ENCODE data around the gene METTL25. TPM values are rescaled to one million over a fixed set of nuclear protein-coding genes. Genes with fewer than 3 reads are reported as not detected.

METTL25 gene
- polyA plus RNA-seq, 4 donors: 14.0 to 18.6 (median 16.6) TPM

DNA sequence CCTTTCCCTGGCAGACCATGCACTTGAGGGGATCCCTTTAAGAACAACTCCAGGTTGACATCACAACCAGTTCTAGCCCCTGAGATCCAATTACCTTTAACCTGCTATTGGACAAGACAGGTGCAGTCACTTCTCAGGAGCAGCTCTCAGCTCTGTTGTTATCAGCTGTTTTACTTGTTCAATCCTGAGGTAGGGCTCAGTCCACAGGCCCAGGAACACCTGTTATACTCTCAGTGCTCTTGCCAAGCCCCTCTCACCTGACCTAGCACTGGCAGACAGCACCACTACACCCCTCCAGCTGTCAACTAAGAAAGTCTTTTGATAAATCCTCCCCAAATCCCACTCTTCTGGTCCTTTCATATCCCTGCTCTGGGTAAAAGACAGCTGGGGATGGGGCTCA lies 164.4 kb downstream of the METTL25 start:
- no peak for DNase-seq (ENCODE audit: low read depth in 4 of 4, low spot score in 2 of 4)

DNA sequence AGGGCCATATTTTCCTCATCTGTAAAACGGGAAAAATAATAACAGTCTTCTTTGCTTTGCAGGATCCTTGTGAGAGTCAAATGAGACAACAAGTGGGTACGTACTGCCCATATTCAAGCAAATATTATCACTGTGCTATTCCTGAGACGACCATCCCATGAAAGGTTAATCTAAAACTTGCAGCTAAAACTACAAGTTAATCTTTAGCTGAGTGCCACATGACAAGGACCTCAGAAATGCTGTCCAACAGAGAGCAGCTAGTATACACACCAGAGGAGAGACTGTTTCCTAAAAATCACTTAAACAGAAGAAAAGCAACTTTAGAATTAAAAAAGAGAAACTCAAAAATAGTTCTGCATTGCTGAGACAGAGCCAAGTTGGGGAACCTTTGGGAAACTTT lies 165.7 kb downstream of the METTL25 start:
- DNase-seq (ENCODE audit: low read depth in 4 of 4, low spot score in 2 of 4): no peak

DNA sequence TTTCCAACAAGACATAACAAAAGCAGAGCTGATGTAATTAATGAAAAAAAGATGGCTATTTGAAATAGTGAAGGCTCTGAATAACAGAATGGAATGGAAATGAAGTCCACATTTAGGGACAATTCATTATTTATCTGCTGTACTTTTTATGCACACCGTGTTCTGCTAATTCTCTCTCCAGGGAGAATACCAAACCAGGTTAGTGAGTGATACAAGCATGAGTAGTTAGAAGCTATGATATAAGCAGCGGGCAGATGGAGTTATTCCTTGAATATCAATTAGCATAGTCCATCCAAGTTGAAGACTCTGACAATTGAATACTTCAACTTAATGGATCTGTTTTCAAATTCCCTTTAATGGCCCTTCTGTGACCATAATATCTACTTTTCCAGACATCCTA lies 166.3 kb downstream of the METTL25 start:
- DNase-seq (ENCODE audit: low read depth in 4 of 4, low spot score in 2 of 4): no peak

DNA sequence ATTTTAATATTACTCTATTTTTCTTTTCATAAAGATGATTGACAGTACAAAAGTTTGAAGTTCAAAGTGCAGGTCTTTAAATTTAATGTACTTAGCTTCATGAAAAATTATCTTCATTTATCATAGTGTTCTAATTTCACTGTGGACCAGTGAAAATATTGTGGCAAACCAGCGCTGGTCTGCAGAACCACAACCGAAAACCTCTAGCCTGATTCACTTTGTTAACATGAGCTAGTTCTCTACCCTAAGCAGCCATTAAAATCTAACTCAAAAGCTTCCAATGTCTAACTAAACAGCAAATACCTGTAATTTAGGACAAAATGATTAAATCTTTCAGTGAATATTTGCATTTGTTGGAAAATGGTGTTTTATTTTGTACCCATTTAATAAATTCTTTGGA lies 167.3 kb downstream of the METTL25 start:
- no peak for DNase-seq (ENCODE audit: low read depth in 4 of 4, low spot score in 2 of 4)

DNA sequence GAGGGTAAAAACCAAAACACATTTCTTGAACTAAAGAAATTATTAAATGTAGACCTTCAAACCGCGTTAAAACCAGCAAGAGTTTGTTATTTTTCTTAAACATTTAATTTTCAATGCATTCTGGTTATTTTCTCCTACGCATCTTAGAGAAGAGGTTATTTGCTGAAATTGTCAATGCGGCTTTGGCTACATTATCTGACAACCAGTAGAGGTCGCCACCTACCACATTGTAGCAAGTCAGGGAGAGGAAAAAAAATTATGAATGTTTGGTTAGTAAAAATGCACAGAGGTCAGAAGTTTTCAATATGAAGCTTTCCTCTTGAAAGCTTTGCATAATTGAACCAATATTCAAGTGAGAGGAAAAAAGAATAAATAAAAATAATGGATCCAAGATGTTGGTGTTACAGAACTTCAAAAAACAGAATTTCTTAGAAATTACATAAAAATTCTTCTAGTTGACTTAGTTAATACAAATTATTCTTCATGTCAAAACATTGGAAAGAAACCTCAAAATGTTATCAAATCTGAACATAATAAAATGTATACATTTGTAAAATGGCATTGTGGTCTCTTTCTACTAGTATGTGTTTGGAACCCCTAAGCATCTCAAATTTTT lies 168.9 kb downstream of the METTL25 start:
- no peak for DNase-seq (ENCODE audit: low read depth in 4 of 4, low spot score in 2 of 4)

Other genes with a start within 250 kb of the METTL25 start
- gene CCDC59, start 142 bp upstream of the METTL25 start, polyA plus RNA-seq (ENCODE audit: insufficient read length in 4 of 4): 10 to 100 TPM; 45.8 to 60.0 (median 52.6) TPM